Astrocyte (in vitro differentiated cells and primary cell): ENCODE results near the gene HEMK1.

Experiments
- CTCF ChIP-seq: IDR thresholded peaks from 2 replicates; pipeline ENCODE4 v1.5.1; 2011; ENCODE audit warnings: low read depth, mild to moderate bottlenecking, inconsistent platforms, low read length, moderate library complexity; ENCODE audit not compliant: insufficient read depth
- EZH2 ChIP-seq: IDR thresholded peaks from 2 replicates; pipeline ENCODE4 v1.6.1; 2012; ENCODE audit warnings: mild to moderate bottlenecking, low read length, inconsistent platforms; ENCODE audit not compliant: insufficient read depth

- TF ChIP-seq EZH2 (no peak), CTCF (no peak)
Observed at GRCh38 chr3:50617911-50618481, 48.7 kb downstream of the HEMK1 start.
